MM.1S (cell line): ENCODE data around the gene PSTPIP1.

Experiments
- DNase-seq: peaks from one replicate; pipeline ENCODE4 v3.0.0-alpha.2; 2015
- H2AFZ ChIP-seq: fragments of 300-600 bp; sonication (generic); 2 replicates; pipeline ENCODE4 v1.6.0; 2016; ENCODE audit warnings: antibody characterized with exemption, low read length
- H3F3A ChIP-seq: fragments of 300-600 bp; sonication (generic); 2 replicates; pipeline ENCODE4 v1.6.1; 2016; ENCODE audit warnings: mild to moderate bottlenecking, antibody characterized with exemption, low read length, moderate library complexity, mixed read lengths; ENCODE audit not compliant: insufficient read depth
- H3K27ac ChIP-seq: fragments of 300-600 bp; sonication (generic); 2 replicates; pipeline ENCODE4 v1.5.1; 2016; ENCODE audit warnings: mild to moderate bottlenecking, low read length
- H3K27me3 ChIP-seq: fragments of 300-600 bp; sonication (generic); replicated peaks from 2 replicates; pipeline ENCODE4 v1.6.0; 2016; ENCODE audit warnings: low read length; ENCODE audit not compliant: insufficient read depth
- H3K36me3 ChIP-seq: fragments of 300-600 bp; sonication (generic); replicated peaks from 2 replicates; pipeline ENCODE4 v1.6.1; 2016; ENCODE audit warnings: mild to moderate bottlenecking, low read length, mixed read lengths; ENCODE audit not compliant: insufficient read depth
- H3K4me1 ChIP-seq: fragments of 300-600 bp; sonication (generic); 2 replicates; pipeline ENCODE4 v1.6.1; 2016; ENCODE audit warnings: low read length, mixed read lengths
- H3K4me2 ChIP-seq: fragments of 300-600 bp; sonication (generic); 2 replicates; pipeline ENCODE4 v1.6.0; 2016; ENCODE audit warnings: low read depth, low read length
- H3K4me3 ChIP-seq: fragments of 300-600 bp; sonication (generic); 2 replicates; pipeline ENCODE4 v1.5.1; 2016; ENCODE audit warnings: low read length, mixed read lengths
- H3K79me2 ChIP-seq: fragments of 300-600 bp; sonication (generic); 2 replicates; pipeline ENCODE4 v1.6.1; 2016; ENCODE audit warnings: mixed run types, low read length, mixed read lengths
- H3K9ac ChIP-seq: fragments of 300-600 bp; sonication (generic); 2 replicates; pipeline ENCODE4 v1.6.1; 2016; ENCODE audit warnings: low read length, mixed read lengths
- H3K9me2 ChIP-seq: fragments of 300-600 bp; sonication (generic); replicated peaks from 2 replicates; pipeline ENCODE4 v1.6.1; 2016; ENCODE audit warnings: mild to moderate bottlenecking, low read length, mixed read lengths; ENCODE audit not compliant: insufficient read depth
- H3K9me3 ChIP-seq: fragments of 300-600 bp; sonication (generic); replicated peaks from 2 replicates; pipeline ENCODE4 v1.6.1; 2016; ENCODE audit warnings: mild to moderate bottlenecking, low read length, mixed read lengths; ENCODE audit not compliant: insufficient read depth
- H4K20me1 ChIP-seq: fragments of 300-600 bp; sonication (generic); 2 replicates; pipeline ENCODE4 v1.6.1; 2016; ENCODE audit warnings: mild to moderate bottlenecking, low read length, moderate library complexity, mixed read lengths; ENCODE audit not compliant: insufficient read depth
- EZH2 ChIP-seq: fragments of 300-600 bp; sonication (generic); optimal IDR thresholded peaks from 2 replicates; pipeline ENCODE3; 2017; ENCODE audit warnings: low read depth, mild to moderate bottlenecking, antibody characterized with exemption, low read length, mixed read lengths
- EZH2phosphoT487 ChIP-seq: fragments of 300-600 bp; sonication (generic); IDR thresholded peaks from 2 replicates; pipeline ENCODE4 v1.6.1; 2018; ENCODE audit warnings: antibody characterized with exemption, low read length
- TF ChIP-seq, protein P1 (sequence below): fragments of 300-600 bp; sonication (generic); IDR thresholded peaks from 2 replicates; pipeline ENCODE4 v1.5.1; 2016; ENCODE audit warnings: antibody characterized with exemption, low read length, mixed read lengths

PSTPIP1 gene

DNA sequence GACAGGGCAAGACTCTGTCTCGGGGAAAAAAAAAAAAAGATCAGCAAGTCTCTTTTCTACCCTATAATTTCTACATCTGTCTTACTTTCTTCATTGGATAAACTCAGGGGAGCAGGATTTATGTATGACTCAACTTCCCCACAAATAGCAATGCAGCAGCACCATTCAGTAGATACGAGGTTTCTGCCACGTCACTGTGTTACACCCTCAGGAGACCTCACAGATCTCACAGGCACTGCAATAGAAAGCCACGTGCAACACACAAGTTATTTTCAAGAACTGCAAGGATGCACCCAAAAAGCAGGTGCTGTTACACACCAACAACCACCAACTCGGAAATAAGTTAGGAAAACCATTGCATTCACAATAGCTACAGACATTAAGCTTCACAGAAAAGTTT lies 45.7 kb downstream of the PSTPIP1 start:
- Histone ChIP-seq H2AFZ (no peak overlapping the region), H3K79me2 (no peaks in the 10 kb centered on the region), H3K27ac (no peak overlapping the region), H3K9me2 (no peaks in the 10 kb centered on the region), H3K36me3 (no peaks in the 10 kb centered on the region), H4K20me1 (no peaks in the 10 kb centered on the region), H3F3A (no peaks in the 10 kb centered on the region), H3K27me3 (no peaks in the 10 kb centered on the region), H3K4me3 (no peak overlapping the region), H3K9ac (no peak overlapping the region), H3K4me2 (no peak overlapping the region), H3K9me3 (no peaks in the 10 kb centered on the region), H3K4me1 (no peaks in the 10 kb centered on the region)
- DNase-seq, result no peak
- no peak for TF ChIP-seq EZH2
- no peak for TF ChIP-seq EZH2phosphoT487
- TF ChIP-seq, protein P1, sequence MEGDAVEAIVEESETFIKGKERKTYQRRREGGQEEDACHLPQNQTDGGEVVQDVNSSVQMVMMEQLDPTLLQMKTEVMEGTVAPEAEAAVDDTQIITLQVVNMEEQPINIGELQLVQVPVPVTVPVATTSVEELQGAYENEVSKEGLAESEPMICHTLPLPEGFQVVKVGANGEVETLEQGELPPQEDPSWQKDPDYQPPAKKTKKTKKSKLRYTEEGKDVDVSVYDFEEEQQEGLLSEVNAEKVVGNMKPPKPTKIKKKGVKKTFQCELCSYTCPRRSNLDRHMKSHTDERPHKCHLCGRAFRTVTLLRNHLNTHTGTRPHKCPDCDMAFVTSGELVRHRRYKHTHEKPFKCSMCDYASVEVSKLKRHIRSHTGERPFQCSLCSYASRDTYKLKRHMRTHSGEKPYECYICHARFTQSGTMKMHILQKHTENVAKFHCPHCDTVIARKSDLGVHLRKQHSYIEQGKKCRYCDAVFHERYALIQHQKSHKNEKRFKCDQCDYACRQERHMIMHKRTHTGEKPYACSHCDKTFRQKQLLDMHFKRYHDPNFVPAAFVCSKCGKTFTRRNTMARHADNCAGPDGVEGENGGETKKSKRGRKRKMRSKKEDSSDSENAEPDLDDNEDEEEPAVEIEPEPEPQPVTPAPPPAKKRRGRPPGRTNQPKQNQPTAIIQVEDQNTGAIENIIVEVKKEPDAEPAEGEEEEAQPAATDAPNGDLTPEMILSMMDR, result no peak

DNA sequence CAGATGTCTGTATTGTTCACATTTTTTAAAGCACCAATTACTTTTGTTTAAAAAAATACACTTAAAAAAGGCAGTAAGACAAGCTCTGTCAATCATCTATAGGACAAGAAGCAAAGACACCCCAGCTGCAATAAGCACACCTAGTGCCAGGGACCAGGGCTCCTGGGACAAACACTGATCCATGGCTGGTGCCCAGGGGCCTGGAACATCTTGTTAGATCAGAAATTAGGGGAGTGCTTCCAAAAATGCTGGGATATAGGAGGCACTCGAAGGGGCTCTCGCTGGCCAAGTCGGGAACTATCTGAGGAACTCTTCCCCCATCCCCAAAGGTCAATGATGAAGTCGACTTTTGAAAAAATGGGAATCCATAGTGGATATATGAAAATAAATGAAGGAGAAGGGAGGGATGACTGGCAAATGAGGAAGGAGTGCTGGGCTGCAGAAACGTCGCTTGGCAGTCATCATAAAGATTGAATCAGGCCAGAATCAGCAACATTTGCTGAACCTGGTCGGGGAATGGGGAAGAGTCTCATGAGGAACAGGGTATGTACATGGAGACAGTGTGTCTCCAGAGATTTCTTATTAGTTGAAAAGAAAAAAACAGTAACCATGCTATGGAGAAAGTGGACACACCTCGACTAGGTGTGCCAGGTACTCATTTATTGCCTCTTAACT lies 47.5 kb downstream of the PSTPIP1 start:
- H3K4me2 ChIP-seq, result no peak overlapping the region
- no peaks in the 10 kb centered on the region for H3K79me2 ChIP-seq
- no peaks in the 10 kb centered on the region for H3K9me3 ChIP-seq
- no peak overlapping the region for H2AFZ ChIP-seq
- no peak overlapping the region for H3K9ac ChIP-seq
- no peaks in the 10 kb centered on the region for H3K9me2 ChIP-seq
- no peak for TF ChIP-seq EZH2phosphoT487
- H4K20me1 ChIP-seq, result no peaks in the 10 kb centered on the region
- DNase-seq, result no peak
- no peak overlapping the region for H3K4me3 ChIP-seq
- H3K27me3 ChIP-seq, result no peaks in the 10 kb centered on the region
- no peaks in the 10 kb centered on the region for H3K4me1 ChIP-seq
- no peak overlapping the region for H3K27ac ChIP-seq
- no peaks in the 10 kb centered on the region for H3F3A ChIP-seq
- H3K36me3 ChIP-seq, result no peaks in the 10 kb centered on the region; the same call in 1 of the 2 replicates

DNA sequence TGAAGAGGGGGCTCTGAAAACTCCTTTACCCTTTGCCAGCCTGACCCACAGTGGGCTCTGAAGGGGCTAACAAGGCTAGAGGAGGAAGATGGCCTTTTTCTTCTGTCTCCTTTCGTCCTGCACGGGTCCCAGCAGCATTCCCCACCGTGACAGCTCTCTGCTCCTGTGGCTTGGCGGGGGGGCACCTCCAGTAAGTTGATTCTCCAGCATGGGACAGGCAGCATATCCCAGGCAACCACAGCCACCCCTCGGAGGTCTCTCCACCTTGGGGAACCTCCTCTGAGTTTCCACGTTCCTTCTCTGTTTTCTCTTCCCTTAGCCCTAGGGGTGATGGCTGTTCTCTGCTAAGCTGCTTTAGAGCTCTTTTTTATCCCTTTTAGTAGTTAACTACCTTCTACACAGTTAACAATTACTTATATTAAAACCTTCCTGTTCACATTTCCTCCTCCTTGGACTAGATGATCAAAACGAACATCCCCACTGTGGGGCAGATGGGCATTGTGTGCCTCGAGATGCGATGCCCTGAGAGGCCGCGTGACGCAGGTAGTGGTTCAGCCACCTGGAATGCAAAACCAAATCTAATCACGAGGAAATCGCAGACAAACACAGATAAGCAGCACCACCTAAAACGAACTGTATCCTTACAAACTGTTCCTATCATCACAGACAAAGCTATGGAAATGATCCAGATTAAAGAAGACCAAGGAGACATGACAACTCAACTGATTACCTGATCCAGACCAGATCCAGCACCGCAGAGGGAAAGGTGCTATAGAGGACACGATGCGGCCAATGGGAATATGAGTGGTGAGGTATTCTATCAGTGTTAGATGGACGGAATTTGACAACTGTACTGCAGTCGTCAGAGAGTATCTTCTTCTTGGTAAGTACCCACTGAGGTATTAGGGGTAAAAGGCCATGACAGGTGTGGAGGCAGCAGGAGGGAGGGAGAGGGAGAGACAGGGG lies 48.3 kb downstream of the PSTPIP1 start:
- no peaks in the 10 kb centered on the region for H3F3A ChIP-seq
- H3K4me3 ChIP-seq, result no peak overlapping the region
- no peak overlapping the region for H3K9ac ChIP-seq

More for the DNA sequence above, 48.3 kb downstream of the PSTPIP1 start:
- H3K79me2 ChIP-seq, result no peaks in the 10 kb centered on the region
- no peaks in the 10 kb centered on the region for H3K9me3 ChIP-seq
- H3K36me3 ChIP-seq, result no peaks in the 10 kb centered on the region; the same call in 1 of the 2 replicates
- H3K27me3 ChIP-seq, result no peaks in the 10 kb centered on the region
- no peak overlapping the region for H2AFZ ChIP-seq
- no peak for TF ChIP-seq EZH2phosphoT487
- TF ChIP-seq EZH2, result no peak
- TF ChIP-seq, protein P1, result no peak
- no peak for DNase-seq
- H4K20me1 ChIP-seq, result no peaks in the 10 kb centered on the region
- H3K9me2 ChIP-seq, result no peaks in the 10 kb centered on the region
- no peak overlapping the region for H3K4me2 ChIP-seq
- no peak overlapping the region for H3K27ac ChIP-seq
- H3K4me1 ChIP-seq, result no peaks in the 10 kb centered on the region
